ENCODE results near the gene PTPRN2.

- TF ChIP-seq CTCF (conservative IDR thresholded peaks at IDR 0.05; ENCODE audit: low read length) (no peak), EZH2phosphoT487 (IDR thresholded peaks at IDR 0.05; ENCODE audit: borderline replicate concordance, low read depth, low read length) (no peak)
These were observed 56.6 kb downstream of the PTPRN2 start for GRCh38 chr7:158530800-158531609.

Data from OCI-LY7 (cell line).